Measurements from ENCODE around the gene MS4A10.

GRCh38 chr11:60844870-60845221, 59.7 kb downstream of the MS4A10 start:
- TF ChIP-seq POLR2AphosphoS5 (IDR thresholded peaks at IDR 0.05; ENCODE audit: low read depth, low read length) (no peak), REST (IDR thresholded peaks at IDR 0.05; ENCODE audit: insufficient read depth in 1 of 2, low read depth in 2 of 2, low read length in 2 of 2) (no peak), SIN3A (IDR thresholded peaks at IDR 0.05; ENCODE audit: borderline replicate concordance, insufficient read depth, low read length) (no peak)
